Peyer's patch (tissue), 4 donors: Measurements from ENCODE around the gene SOCS7. TPM values are rescaled to one million over a fixed set of nuclear protein-coding genes. Genes with fewer than 3 reads are reported as not detected.

Experiments used
- DNase-seq, 3 donors: peaks; one replicate each; pipeline ENCODE4 v3.0.0-alpha.2; 2017 to 2019
- H3K27ac ChIP-seq, 4 donors: fragments of 200-600 bp; sonication (generic); one replicate each; pipeline ENCODE4 v1.5.1; 2016 to 2019
- H3K27me3 ChIP-seq, 2 donors: fragments of 200-600 bp; sonication (generic); one replicate each; pipeline ENCODE4 v1.5.1; 2019
- H3K36me3 ChIP-seq, 3 donors: fragments of 200-600 bp; sonication (generic); one replicate each; pipeline ENCODE4 v1.5.1; 2016 to 2019
- H3K4me1 ChIP-seq, 4 donors: fragments of 200-600 bp; sonication (generic); one replicate each; pipeline ENCODE4 v1.5.1; 2016 to 2019
- H3K4me3 ChIP-seq, 4 donors: fragments of 200-600 bp; sonication (generic); 1 replicate in 3 of 4; 2 replicates in 1 of 4; pipeline ENCODE4 v1.5.1; 2016 to 2019; ENCODE audit warnings: mild to moderate bottlenecking in 1 of 4
- H3K9me3 ChIP-seq, 4 donors: fragments of 200-600 bp; sonication (generic); one replicate each; pipeline ENCODE4 v1.5.1; 2016 to 2019; ENCODE audit warnings: mild to moderate bottlenecking in 1 of 4
- CTCF ChIP-seq, 6 experiments: fragments of 450-650 bp in 4 of 6; fragments of 200-600 bp in 2 of 6; sonication (generic) in 1 of 6; IDR thresholded peaks; one replicate each; pipeline ENCODE4 v1.5.1; 2017 to 2019; ENCODE audit warnings: antibody characterized with exemption in 6 of 6, mild to moderate bottlenecking in 3 of 6, moderate library complexity in 1 of 6
- POLR2A ChIP-seq, 2 donors: fragments of 450-650 bp; IDR thresholded peaks; one replicate each; pipeline ENCODE4 v1.5.1; 2017; ENCODE audit warnings: antibody characterized with exemption in 2 of 2, mild to moderate bottlenecking in 2 of 2, moderate library complexity in 2 of 2
- total RNA-seq, 4 donors: library from RNA; depleted of rRNA; stranded (reverse); fragments of >200 nt; gene quantifications; one replicate each; pipeline ENCODE4 v1.1.0, GENCODE V29; 2016

The SOCS7 gene
- total RNA-seq, 4 donors from 2014 or later, result 14.2 to 24.5 (median 16.1) TPM

- H3K27ac ChIP-seq, result no peak overlapping the region
- no peak overlapping the region for H3K4me3 ChIP-seq
- H3K9me3 ChIP-seq, result no peaks in the 10 kb centered on the region
- no peak for DNase-seq
- H3K4me1 ChIP-seq, result peaks cover 0 to 17% (median 6%) of the 10 kb centered on the region in 4 donors
- H3K36me3 ChIP-seq, result no peaks in the 10 kb centered on the region
- TF ChIP-seq POLR2A (IDR thresholded peaks at IDR 0.05), result no peak
- TF ChIP-seq CTCF (IDR thresholded peaks at IDR 0.05), result no peak
- peaks cover 0 to 8% of the 10 kb centered on the region in 2 donors for H3K27me3 ChIP-seq
Measured at GRCh38 chr17:38417210-38417951, 65.7 kb downstream of the SOCS7 start.

DNA sequence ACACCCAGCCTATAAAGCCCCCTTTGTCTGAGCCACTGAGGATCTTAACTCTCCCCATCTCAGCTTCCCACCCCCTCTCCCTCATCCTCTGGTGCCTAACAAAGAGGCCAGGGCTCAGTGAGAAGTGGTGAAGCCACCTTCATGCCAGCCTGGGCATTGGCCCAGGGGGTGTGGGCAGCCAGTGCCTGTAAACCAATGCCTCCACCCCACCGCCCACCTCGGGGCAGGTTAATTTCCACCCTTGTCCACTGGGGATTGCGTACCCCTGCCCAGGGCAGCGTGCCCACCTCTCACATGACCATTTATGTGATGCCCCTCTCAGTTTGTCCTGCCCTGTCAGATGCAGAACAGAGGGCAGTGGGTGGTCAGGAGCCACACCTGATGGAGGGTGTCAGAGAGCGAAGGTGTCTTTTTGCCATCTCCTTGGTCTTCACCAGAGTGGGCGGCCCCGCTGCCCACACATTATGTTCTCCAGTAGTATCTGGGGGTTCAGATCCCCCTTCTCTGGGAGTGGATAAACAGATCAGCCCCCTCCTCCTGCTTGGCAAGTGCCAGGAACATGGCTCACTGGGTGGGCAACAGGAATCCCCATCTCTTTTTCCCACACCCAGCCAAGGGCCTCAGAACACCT lies 66.5 kb downstream of the SOCS7 start:
- DNase-seq, result no peak
- no peak overlapping the region for H3K27ac ChIP-seq
- H3K27me3 ChIP-seq, result peaks cover 0 to 8% of the 10 kb centered on the region in 2 donors
- H3K36me3 ChIP-seq, result no peaks in the 10 kb centered on the region
- peaks cover 0 to 17% (median 6%) of the 10 kb centered on the region in 4 donors for H3K4me1 ChIP-seq
- TF ChIP-seq CTCF (IDR thresholded peaks at IDR 0.05), result no peak
- no peak for TF ChIP-seq POLR2A (IDR thresholded peaks at IDR 0.05)
- H3K9me3 ChIP-seq, result no peaks in the 10 kb centered on the region
- no peak overlapping the region for H3K4me3 ChIP-seq

DNA sequence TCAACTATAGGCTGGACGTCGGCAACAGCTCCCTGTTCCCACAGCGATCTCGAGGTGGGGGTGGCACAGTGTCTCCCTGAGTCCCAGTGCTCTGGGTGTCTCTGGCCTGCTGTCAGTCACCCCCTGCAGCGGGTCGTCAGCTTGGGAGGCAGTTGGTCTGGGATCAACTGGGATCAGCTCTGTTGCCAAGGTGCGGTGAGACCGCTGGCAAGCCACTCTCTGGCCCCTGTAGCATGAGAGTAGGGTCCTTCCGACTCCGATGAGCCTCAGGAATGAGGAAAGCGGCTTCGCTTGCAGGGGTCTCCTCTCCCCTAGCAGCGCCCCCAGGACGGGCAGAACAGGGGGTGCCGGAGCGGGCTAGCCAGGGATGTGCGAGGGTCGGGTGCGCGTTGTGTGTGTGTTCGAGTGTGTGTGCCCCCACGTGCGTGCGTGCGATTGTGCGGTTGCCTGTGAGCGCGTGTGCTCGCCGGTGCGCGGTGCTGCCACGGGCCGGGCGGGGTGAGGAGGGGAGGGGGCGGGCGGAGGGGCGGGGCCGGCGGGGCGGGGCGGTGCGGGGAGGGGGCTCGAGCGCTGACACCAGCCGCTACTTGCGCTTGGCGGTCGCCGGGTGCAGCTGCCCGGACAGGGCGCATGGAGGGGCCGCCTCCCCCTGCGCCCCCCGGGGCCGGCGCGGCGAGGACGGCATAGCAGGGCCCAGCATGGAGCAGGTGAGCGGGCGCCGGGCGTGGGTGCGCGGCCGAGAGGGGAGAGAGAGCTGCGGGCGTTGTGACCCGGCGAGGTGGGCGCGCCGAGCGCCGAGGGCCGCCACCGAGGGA lies 67.3 kb downstream of the SOCS7 start:
- H3K27me3 ChIP-seq, result peaks cover 0 to 8% of the 10 kb centered on the region in 2 donors
- H3K4me3 ChIP-seq, result peak overlapping the region in 3 of 4 donors; percentile 21 to 36 (median 33)
- TF ChIP-seq POLR2A (IDR thresholded peaks at IDR 0.05) (no peak), CTCF (IDR thresholded peaks at IDR 0.05) (no peak)
- H3K36me3 ChIP-seq, result no peaks in the 10 kb centered on the region
- peaks cover 0 to 17% (median 6%) of the 10 kb centered on the region in 4 donors for H3K4me1 ChIP-seq
- no peaks in the 10 kb centered on the region for H3K9me3 ChIP-seq
- no peak for DNase-seq
- H3K27ac ChIP-seq, result no peak overlapping the region

- Histone ChIP-seq H3K9me3 (no peaks in the 10 kb centered on the region), H3K4me3 (peak overlapping the region in 2 of 4 donors; percentile 33 to 36), H3K36me3 (no peaks in the 10 kb centered on the region), H3K27ac (no peak overlapping the region), H3K27me3 (peaks cover 0 to 8% of the 10 kb centered on the region in 2 donors), H3K4me1 (peaks cover 0 to 17% (median 6%) of the 10 kb centered on the region in 4 donors)
- no peak for TF ChIP-seq POLR2A (IDR thresholded peaks at IDR 0.05)
- no peak for DNase-seq
Measured at GRCh38 chr17:38419508-38419981, 67.9 kb downstream of the SOCS7 start.

DNA sequence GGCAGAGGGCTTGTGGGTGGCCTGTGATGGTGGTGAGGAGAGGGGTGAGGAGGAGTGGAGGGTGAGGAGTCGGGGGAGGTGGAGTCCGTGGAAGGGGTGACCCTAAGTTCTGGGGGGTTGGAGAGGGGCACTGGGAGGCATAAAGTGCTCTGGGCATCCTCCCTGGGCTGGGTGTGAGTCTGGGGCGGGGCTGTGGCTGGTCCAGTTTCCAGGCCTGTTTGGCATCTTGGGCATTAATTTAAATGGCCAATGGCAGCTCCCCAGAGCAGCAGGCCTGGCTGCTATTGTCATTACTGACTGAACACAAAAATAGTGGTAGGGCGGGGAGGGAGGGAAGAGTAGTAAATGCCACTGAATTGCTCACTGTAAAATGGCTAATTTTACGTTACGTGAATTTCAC lies 68.9 kb downstream of the SOCS7 start:
- H3K9me3 ChIP-seq, result no peaks in the 10 kb centered on the region
- peaks cover 0 to 10% (median 3%) of the 10 kb centered on the region in 4 donors for H3K4me1 ChIP-seq
- no peak overlapping the region for H3K4me3 ChIP-seq
- TF ChIP-seq POLR2A (IDR thresholded peaks at IDR 0.05) (no peak), CTCF (IDR thresholded peaks at IDR 0.05) (no peak)
- H3K27ac ChIP-seq, result no peak overlapping the region
- no peak for DNase-seq
- H3K27me3 ChIP-seq, result peaks cover 0 to 8% of the 10 kb centered on the region in 2 donors
- H3K36me3 ChIP-seq, result no peaks in the 10 kb centered on the region
